ENCODE measurements around the gene ESYT2. TPM values are rescaled to one million over a fixed set of nuclear protein-coding genes. Genes with fewer than 3 reads are reported as not detected.

ESYT2 gene
- total and polyA plus RNA-seq, 9 of the 15 experiments (the other 6 are each of a cell fraction or from before 2014, with no cell fraction given), result 5.8 to 86.9 (median 64.7) TPM

DNA sequence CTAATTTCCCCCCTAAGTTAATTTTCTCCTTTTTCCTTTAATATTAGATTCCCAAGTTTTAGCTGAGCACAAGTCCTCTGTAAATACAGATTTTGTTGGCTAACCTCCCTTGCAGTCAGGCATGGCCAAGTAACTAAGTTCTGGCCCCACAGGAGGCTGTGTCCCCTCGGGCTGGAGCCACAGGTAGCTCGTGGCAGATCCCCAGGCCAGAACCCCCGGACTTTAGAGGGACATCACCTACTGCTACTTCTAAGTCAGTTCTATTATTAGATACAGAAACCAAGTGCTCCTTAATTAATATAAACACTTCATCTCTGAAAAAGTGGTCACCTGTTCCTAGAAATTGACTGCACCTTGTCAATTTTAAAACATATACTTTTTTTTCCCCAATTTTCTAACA, 78.6 kb downstream of the ESYT2 start:
- H3K27ac ChIP-seq (ENCODE audit: extremely low read depth, low read depth, low read length), result no peak overlapping the region
- no peak overlapping the region for H3K4me2 ChIP-seq (ENCODE audit: insufficient read depth, low read length)
- no peaks in the 10 kb centered on the region for H3K9me3 ChIP-seq (replicated peaks; ENCODE audit: control insufficient read depth, insufficient read depth, low read depth, low read length)
- H3K36me3 ChIP-seq (ENCODE audit: control insufficient read depth, insufficient read depth, low read length), result peaks cover 63% of the 10 kb centered on the region
- FAIRE-seq, result no peak
- no peak for DNase-seq (ENCODE audit: extremely low read depth in 1 of 4, low spot score in 3 of 4)
- 93% methylated on average over 3 of the region's 3 CpGs for WGBS (ENCODE audit: insufficient coverage, low coverage, missing lambda C conversion rate)
- H3K4me1 ChIP-seq (replicated peaks in 1 of 2; ENCODE audit: control insufficient read depth in 2 of 2, insufficient read depth in 2 of 2, low read length in 2 of 2), result no peaks in the 10 kb centered on the region; a peak in 2 of 5 replicates
- H2AFZ ChIP-seq (ENCODE audit: low read depth, low read length), result no peak overlapping the region
- ChIA-PET POLR2A (interaction anchor here (0.7 to 3.1 kb wide), 4 partner anchors 9 to 105 kb away, joined by 3 to 22 read pairs (median 4); no protein-coding TSS in a partner anchor), CTCF (ENCODE audit: low intra/inter-chr PET ratio) (no interaction called here)
- no peaks in the 10 kb centered on the region for H4K20me1 ChIP-seq (replicated peaks; ENCODE audit: control insufficient read depth, insufficient read depth, low read length)
- in situ Hi-C loops (cut with MboI) (no loop called here), intact Hi-C loops (cut with micrococcal nuclease) (no loop called here)
- no peak overlapping the region for H3K9ac ChIP-seq (ENCODE audit: insufficient read depth in 1 of 2, low read depth in 2 of 2, low read length in 2 of 2)
- BruUV-seq (replicated peaks), result no TSS peak
- ATAC-seq, result no peak
- no peaks in the 10 kb centered on the region for H3K79me2 ChIP-seq (ENCODE audit: control insufficient read depth, insufficient read depth, low read length)
- H3K9me1 ChIP-seq (ENCODE audit: control insufficient read depth, insufficient read depth, low read length), result no peaks in the 10 kb centered on the region
- TF ChIP-seq, protein P1, sequence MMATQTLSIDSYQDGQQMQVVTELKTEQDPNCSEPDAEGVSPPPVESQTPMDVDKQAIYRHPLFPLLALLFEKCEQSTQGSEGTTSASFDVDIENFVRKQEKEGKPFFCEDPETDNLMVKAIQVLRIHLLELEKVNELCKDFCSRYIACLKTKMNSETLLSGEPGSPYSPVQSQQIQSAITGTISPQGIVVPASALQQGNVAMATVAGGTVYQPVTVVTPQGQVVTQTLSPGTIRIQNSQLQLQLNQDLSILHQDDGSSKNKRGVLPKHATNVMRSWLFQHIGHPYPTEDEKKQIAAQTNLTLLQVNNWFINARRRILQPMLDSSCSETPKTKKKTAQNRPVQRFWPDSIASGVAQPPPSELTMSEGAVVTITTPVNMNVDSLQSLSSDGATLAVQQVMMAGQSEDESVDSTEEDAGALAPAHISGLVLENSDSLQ (IDR thresholded peaks at IDR 0.05), result no peak
- TF ChIP-seq ETV6 (IDR thresholded peaks at IDR 0.05; ENCODE audit: borderline replicate concordance in 1 of 2, low read depth in 2 of 2, low read length in 1 of 2), result no peak
- no peak for TF ChIP-seq ETV6 (CRISPR knock-in tag; IDR thresholded peaks at IDR 0.05; ENCODE audit: borderline replicate concordance)
- no peak for TF ChIP-seq XRCC4 (IDR thresholded peaks at IDR 0.05; ENCODE audit: extremely low read depth, insufficient read depth, insufficient read length)
- no peak for TF ChIP-seq POLR2B (IDR thresholded peaks at IDR 0.05; ENCODE audit: low read depth, partially characterized antibody)
- TF ChIP-seq CBFA2T3 (IDR thresholded peaks at IDR 0.05), result no peak
- no peak overlapping the region for H3K4me3 ChIP-seq
- H3K27me3 ChIP-seq (ENCODE audit: control insufficient read depth in 2 of 2, insufficient read depth in 2 of 2, low read length in 2 of 2), result no peaks in the 10 kb centered on the region

Data from K562 (cell line).